Astrocyte (in vitro differentiated cells and primary cell): ENCODE data around the gene CCDC28B. TPM values are rescaled to one million over a fixed set of nuclear protein-coding genes. Genes with fewer than 3 reads are reported as not detected.

Experiments
- DNase-seq: peaks from one replicate; pipeline ENCODE4 v3.0.0-alpha.2; 2010; ENCODE audit warnings: low read depth
- FAIRE-seq: peaks from 2 replicates; lab custom pipeline; 2011; peaks lifted over from hg19 to GRCh38; lab: Jason Lieb, UNC
- H2AFZ ChIP-seq: 2 replicates; pipeline ENCODE4 v1.6.0; 2012; ENCODE audit warnings: low read depth, low read length, inconsistent platforms
- H3K27ac ChIP-seq: 2 replicates; pipeline ENCODE4 v1.5.1; 2011; ENCODE audit warnings: low read depth, low read length, inconsistent platforms
- H3K27me3 ChIP-seq: 2 replicates; pipeline ENCODE4 v1.6.0; 2011; ENCODE audit warnings: low read length, inconsistent platforms; ENCODE audit not compliant: insufficient read depth
- H3K36me3 ChIP-seq: 2 replicates; pipeline ENCODE4 v1.5.1; 2011; ENCODE audit warnings: low read length, inconsistent platforms; ENCODE audit not compliant: insufficient read depth
- H3K4me1 ChIP-seq: 2 replicates; pipeline ENCODE4 v1.5.1; 2011; ENCODE audit warnings: low read length, inconsistent platforms; ENCODE audit not compliant: insufficient read depth
- H3K4me2 ChIP-seq: 2 replicates; pipeline ENCODE4 v1.6.0; 2012; ENCODE audit warnings: low read length, inconsistent platforms
- H3K4me3 ChIP-seq: 2 replicates; pipeline ENCODE4 v1.5.1; 2011; ENCODE audit warnings: low read depth, mild to moderate bottlenecking, low read length, inconsistent platforms; ENCODE audit not compliant: insufficient read depth
- H3K79me2 ChIP-seq: 2 replicates; pipeline ENCODE4 v1.6.0; 2012; ENCODE audit warnings: mild to moderate bottlenecking, low read length, inconsistent platforms; ENCODE audit not compliant: insufficient read depth
- H3K9ac ChIP-seq: 2 replicates; pipeline ENCODE4 v1.6.0; 2012; ENCODE audit warnings: mild to moderate bottlenecking, low read length, inconsistent platforms
- H3K9me3 ChIP-seq: 2 replicates; pipeline ENCODE4 v1.5.1; 2012; ENCODE audit warnings: low read depth, mild to moderate bottlenecking, low read length, inconsistent platforms; ENCODE audit not compliant: insufficient read depth
- H4K20me1 ChIP-seq: 2 replicates; pipeline ENCODE4 v1.6.0; 2012; ENCODE audit warnings: low read length, inconsistent platforms; ENCODE audit not compliant: insufficient read depth
- H3K27ac Mint-ChIP-seq: one replicate; pipeline ENCODE4 v1.8.0; 2021; ENCODE audit warnings: mild to moderate bottlenecking, mixed read lengths; ENCODE audit not compliant: unreplicated experiment
- H3K27me3 Mint-ChIP-seq: one replicate; pipeline ENCODE4 v1.8.0; 2021; ENCODE audit warnings: low read depth, mixed read lengths; ENCODE audit not compliant: unreplicated experiment
- H3K36me3 Mint-ChIP-seq: one replicate; pipeline ENCODE4 v1.8.0; 2021; ENCODE audit warnings: low read depth, mixed read lengths; ENCODE audit not compliant: unreplicated experiment
- H3K4me1 Mint-ChIP-seq: one replicate; pipeline ENCODE4 v1.8.0; 2021; ENCODE audit warnings: low read depth, mixed read lengths; ENCODE audit not compliant: unreplicated experiment
- H3K4me3 Mint-ChIP-seq: one replicate; pipeline ENCODE4 v1.8.0; 2021; ENCODE audit warnings: mild to moderate bottlenecking, moderate library complexity, mixed read lengths; ENCODE audit not compliant: unreplicated experiment
- H3K9me3 Mint-ChIP-seq: one replicate; pipeline ENCODE4 v1.8.0; 2021; ENCODE audit warnings: mild to moderate bottlenecking, mixed read lengths; ENCODE audit not compliant: unreplicated experiment
- EZH2 ChIP-seq: IDR thresholded peaks from 2 replicates; pipeline ENCODE4 v1.6.1; 2012; ENCODE audit warnings: mild to moderate bottlenecking, low read length, inconsistent platforms; ENCODE audit not compliant: insufficient read depth
- total RNA-seq: library from RNA; stranded (reverse); gene quantifications from 2 replicates; pipeline ENCODE4 v1.2.1, GENCODE V29; 2021
- TF ChIP-seq, protein P1 (sequence below): IDR thresholded peaks from 2 replicates; pipeline ENCODE4 v1.5.1; 2011; ENCODE audit warnings: low read depth, mild to moderate bottlenecking, inconsistent platforms, low read length, moderate library complexity; ENCODE audit not compliant: insufficient read depth

Gene CCDC28B
- total RNA-seq, 1 donor from 2014 or later, result 16.0 TPM

DNA sequence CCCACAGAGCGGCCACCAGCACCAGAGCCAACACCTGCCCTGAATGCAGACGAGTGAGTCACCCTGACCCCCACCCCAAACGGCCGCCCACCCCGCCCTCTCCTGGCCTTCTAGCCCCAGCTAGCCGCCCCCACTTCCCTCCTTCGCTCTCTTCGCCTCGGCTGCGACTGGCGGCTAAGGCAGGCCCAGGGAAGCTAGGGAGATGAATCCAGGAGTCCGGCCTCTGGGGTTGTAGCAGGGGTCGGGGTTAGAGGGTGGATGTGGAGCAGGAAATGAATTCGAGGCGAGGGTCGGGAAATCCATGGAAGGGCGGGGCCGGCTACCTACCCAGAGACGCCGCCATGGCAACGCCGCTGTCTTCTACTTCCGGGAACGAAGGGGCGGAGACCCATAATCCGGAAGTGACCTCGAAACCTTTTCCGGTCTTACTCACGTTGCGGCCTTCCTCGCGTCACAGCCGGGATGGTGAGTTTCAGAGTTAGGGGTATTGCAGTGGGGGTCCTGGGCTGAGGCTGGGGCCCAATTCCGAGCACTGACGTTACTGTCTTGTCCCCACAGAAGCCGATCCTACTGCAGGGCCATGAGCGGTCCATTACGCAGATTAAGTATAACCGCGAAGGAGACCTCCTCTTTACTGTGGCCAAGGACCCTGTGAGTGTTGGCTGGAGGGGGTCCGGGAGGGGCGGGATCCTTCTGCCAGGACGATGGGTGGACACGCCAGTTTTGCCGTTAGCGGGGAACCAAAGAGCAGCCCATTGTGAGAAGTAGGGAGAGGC, 21.8 kb downstream of the CCDC28B start, which contains the start of the genes EIF3I and TMEM234:
Gene EIF3I, plus strand, starts transcription at position 428 of the 776 bp plus-strand sequence. Its CDS starts 35 bp downstream, at position 463.
Gene TMEM234, minus strand, starts transcription at position 374 of the 776 bp plus-strand sequence. Its CDS starts 31 bp downstream, at position 343.
- Mint-ChIP-seq H3K27me3 (no peaks in the 10 kb centered on the region), H3K4me3 (peak within 1 kb of the TSS; percentile 98), H3K4me1 (peaks cover 12% of the 10 kb centered on the region), H3K36me3 (peaks cover 17% of the 10 kb centered on the region), H3K9me3 (no peaks in the 10 kb centered on the region), H3K27ac (peak within 1 kb of the TSS; percentile 98)
- Histone ChIP-seq H4K20me1 (peaks cover 8% of the 10 kb centered on the region), H3K4me2 (peak within 1 kb of the TSS; percentile 97), H3K9me3 (no peaks in the 10 kb centered on the region), H3K4me3 (peak within 1 kb of the TSS; percentile 98), H3K4me1 (peaks cover 19% of the 10 kb centered on the region), H3K27me3 (no peaks in the 10 kb centered on the region), H2AFZ (peak within 1 kb of the TSS; percentile 79), H3K9ac (peak within 1 kb of the TSS; percentile 100), H3K36me3 (peaks cover 19% of the 10 kb centered on the region), H3K27ac (peak within 1 kb of the TSS; percentile 97), H3K79me2 (peaks cover 56% of the 10 kb centered on the region)
- peak; percentile 85 for DNase-seq
- FAIRE-seq, result no peak
- no peak for TF ChIP-seq EZH2
- TF ChIP-seq, protein P1, sequence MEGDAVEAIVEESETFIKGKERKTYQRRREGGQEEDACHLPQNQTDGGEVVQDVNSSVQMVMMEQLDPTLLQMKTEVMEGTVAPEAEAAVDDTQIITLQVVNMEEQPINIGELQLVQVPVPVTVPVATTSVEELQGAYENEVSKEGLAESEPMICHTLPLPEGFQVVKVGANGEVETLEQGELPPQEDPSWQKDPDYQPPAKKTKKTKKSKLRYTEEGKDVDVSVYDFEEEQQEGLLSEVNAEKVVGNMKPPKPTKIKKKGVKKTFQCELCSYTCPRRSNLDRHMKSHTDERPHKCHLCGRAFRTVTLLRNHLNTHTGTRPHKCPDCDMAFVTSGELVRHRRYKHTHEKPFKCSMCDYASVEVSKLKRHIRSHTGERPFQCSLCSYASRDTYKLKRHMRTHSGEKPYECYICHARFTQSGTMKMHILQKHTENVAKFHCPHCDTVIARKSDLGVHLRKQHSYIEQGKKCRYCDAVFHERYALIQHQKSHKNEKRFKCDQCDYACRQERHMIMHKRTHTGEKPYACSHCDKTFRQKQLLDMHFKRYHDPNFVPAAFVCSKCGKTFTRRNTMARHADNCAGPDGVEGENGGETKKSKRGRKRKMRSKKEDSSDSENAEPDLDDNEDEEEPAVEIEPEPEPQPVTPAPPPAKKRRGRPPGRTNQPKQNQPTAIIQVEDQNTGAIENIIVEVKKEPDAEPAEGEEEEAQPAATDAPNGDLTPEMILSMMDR, result no peak

DNA sequence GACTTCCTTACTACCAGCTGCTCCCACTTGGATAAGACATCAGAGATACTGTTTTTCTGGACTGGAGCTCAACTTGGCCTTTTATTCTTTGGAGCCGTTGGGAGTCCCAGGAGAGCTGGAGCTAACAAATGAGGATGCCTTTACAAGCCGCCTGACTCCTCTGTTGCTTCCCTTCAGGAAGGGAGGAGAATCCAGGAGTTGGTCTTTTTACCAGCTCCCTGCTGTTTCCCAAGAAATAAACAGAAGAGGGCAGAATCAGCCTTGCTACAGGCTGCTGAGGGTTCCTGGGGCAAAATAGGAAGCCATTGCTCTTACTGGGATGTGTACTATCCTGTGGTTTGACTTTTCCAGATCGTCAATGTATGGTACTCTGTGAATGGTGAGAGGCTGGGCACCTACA, 23.3 kb downstream of the CCDC28B start:
- Mint-ChIP-seq H3K27me3 (no peaks in the 10 kb centered on the region), H3K4me3 (peak overlapping the region; percentile 98), H3K4me1 (peaks cover 12% of the 10 kb centered on the region), H3K36me3 (peaks cover 26% of the 10 kb centered on the region), H3K27ac (peak overlapping the region; percentile 87), H3K9me3 (no peaks in the 10 kb centered on the region)
- Histone ChIP-seq H3K27ac (no peak overlapping the region), H4K20me1 (peaks cover 16% of the 10 kb centered on the region), H3K9me3 (no peaks in the 10 kb centered on the region), H3K9ac (peak overlapping the region; percentile 100), H3K4me2 (peak overlapping the region; percentile 97), H2AFZ (no peak overlapping the region), H3K4me1 (peaks cover 19% of the 10 kb centered on the region), H3K36me3 (peaks cover 31% of the 10 kb centered on the region), H3K27me3 (no peaks in the 10 kb centered on the region), H3K4me3 (peak overlapping the region; percentile 3), H3K79me2 (peaks cover 56% of the 10 kb centered on the region)
- no peak for DNase-seq
- no peak for TF ChIP-seq EZH2
- TF ChIP-seq, protein P1, result no peak
- no peak for FAIRE-seq

DNA sequence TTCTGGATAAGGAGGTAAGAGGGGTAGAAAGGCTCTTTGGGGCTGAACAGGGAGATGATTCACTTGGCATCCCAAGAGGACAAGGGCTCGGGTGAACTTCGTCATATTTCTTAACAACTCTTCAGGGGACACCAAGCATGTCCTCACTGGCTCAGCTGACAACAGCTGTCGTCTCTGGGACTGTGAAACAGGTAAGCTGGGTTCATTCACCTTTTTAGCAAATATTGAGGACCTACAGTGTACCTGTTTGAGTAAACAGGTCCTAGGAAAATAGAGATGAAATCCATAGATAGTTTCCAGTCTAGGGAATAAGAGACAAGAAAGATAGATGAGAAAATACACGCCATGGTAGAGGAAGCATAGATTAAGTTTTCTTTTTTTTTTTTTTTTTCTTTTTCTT, 23.9 kb downstream of the CCDC28B start:
- Histone ChIP-seq H3K27me3 (no peaks in the 10 kb centered on the region), H3K4me2 (peak overlapping the region; percentile 97), H3K27ac (no peak overlapping the region), H3K79me2 (peaks cover 53% of the 10 kb centered on the region), H3K36me3 (peaks cover 33% of the 10 kb centered on the region), H2AFZ (no peak overlapping the region), H3K4me3 (no peak overlapping the region), H3K9me3 (no peaks in the 10 kb centered on the region), H4K20me1 (peaks cover 16% of the 10 kb centered on the region), H3K4me1 (peaks cover 19% of the 10 kb centered on the region), H3K9ac (peak overlapping the region; percentile 100)
- Mint-ChIP-seq H3K9me3 (no peaks in the 10 kb centered on the region), H3K27me3 (no peaks in the 10 kb centered on the region), H3K27ac (no peak overlapping the region), H3K36me3 (peaks cover 28% of the 10 kb centered on the region), H3K4me3 (peak overlapping the region; percentile 98), H3K4me1 (peaks cover 11% of the 10 kb centered on the region)
- DNase-seq (no peak), FAIRE-seq (no peak)
- TF ChIP-seq EZH2, result no peak
- TF ChIP-seq, protein P1, result no peak
